GM18508 (cell line): Measurements from ENCODE around the gene ALPG.

Source experiments
- ATAC-seq: cut with Tn5 transposase; IDR thresholded peaks from one replicate; pipeline ENCODE4 v1.9.1; 2021; ENCODE audit warnings: moderate number of reproducible peaks; ENCODE audit not compliant: insufficient read depth, unreplicated experiment

The ALPG gene

GRCh38 chr2:232455426-232456255 lies 49.0 kb downstream of the ALPG start, which contains the start of gene ALPI:
Gene ALPI (plus strand): TSS chr2:232456153. CDS start chr2:232456200, 47 bp downstream.
- no peak for ATAC-seq

GRCh38 chr2:232456296-232457120 lies 49.9 kb downstream of the ALPG start:
- ATAC-seq: no peak

DNA sequence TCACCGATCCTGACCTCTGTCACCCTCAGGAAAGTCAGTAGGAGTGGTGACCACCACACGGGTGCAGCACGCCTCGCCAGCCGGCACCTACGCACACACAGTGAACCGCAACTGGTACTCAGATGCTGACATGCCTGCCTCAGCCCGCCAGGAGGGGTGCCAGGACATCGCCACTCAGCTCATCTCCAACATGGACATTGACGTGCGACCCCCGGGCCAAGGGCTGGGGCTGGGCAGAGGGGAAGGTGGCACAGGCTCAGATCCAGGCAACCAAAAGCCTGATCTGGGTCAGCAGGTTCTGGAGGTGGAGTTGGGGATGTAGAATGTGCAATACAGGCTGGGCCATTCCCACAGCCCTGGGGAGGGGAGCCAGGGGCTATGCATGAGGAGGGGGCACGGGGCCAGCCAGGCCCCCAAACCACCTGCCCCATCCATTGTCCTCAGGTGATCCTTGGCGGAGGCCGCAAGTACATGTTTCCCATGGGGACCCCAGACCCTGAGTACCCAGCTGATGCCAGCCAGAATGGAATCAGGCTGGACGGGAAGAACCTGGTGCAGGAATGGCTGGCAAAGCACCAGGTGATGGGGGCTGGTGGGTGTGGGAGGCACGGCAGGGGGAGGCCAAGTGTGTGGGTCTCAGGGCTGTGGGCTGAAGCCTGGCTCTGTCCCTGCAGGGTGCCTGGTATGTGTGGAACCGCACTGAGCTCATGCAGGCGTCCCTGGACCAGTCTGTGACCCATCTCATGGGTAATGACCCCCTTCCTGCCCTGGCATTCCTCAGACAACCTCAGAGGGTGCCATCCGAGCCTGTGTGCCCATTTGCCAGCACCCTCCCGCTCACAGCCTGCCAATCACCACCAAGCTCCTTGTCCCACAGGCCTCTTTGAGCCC lies 50.7 kb downstream of the ALPG start:
- no peak for ATAC-seq

DNA sequence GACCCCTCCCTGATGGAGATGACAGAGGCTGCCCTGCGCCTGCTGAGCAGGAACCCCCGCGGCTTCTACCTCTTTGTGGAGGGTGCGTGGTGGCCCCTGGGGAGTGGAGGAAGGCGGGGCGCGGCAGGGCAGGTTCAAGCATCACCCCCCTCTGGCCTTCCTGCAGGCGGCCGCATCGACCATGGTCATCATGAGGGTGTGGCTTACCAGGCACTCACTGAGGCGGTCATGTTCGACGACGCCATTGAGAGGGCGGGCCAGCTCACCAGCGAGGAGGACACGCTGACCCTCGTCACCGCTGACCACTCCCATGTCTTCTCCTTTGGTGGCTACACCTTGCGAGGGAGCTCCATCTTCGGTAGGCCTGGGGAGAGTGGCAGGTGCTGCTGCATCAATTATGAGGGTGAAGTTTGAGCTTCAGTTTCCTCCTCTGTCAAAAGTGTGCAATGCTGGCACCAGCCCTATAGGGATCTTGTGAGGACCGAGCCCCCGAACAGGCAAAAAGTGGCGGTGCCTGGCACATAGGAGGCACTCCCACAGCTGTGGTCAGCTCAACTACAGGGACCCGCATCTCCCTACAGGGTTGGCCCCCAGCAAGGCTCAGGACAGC lies 51.5 kb downstream of the ALPG start:
- no peak for ATAC-seq

GRCh38 chr2:232458661-232459418 lies 52.2 kb downstream of the ALPG start:
- ATAC-seq: no peak

GRCh38 chr2:232459419-232460035 lies 52.9 kb downstream of the ALPG start:
- ATAC-seq: no peak

GRCh38 chr2:232460171-232460570 lies 53.5 kb downstream of the ALPG start:
- ATAC-seq: no peak
